ENCODE data around the gene EMCN.
"Not testable (repeated sequence)": the region's sequence is repeated elsewhere in the genome, so short reads cannot be mapped to it uniquely, and the experiment has no call there.

EMCN gene

GRCh38 chr4:100357542-100357941, 160.3 kb downstream of the EMCN start:
- no peak overlapping the region for H3K4me3 ChIP-seq (ENCODE audit: low read depth, low read length)
- TF ChIP-seq, protein P1, sequence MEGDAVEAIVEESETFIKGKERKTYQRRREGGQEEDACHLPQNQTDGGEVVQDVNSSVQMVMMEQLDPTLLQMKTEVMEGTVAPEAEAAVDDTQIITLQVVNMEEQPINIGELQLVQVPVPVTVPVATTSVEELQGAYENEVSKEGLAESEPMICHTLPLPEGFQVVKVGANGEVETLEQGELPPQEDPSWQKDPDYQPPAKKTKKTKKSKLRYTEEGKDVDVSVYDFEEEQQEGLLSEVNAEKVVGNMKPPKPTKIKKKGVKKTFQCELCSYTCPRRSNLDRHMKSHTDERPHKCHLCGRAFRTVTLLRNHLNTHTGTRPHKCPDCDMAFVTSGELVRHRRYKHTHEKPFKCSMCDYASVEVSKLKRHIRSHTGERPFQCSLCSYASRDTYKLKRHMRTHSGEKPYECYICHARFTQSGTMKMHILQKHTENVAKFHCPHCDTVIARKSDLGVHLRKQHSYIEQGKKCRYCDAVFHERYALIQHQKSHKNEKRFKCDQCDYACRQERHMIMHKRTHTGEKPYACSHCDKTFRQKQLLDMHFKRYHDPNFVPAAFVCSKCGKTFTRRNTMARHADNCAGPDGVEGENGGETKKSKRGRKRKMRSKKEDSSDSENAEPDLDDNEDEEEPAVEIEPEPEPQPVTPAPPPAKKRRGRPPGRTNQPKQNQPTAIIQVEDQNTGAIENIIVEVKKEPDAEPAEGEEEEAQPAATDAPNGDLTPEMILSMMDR (IDR thresholded peaks at IDR 0.05; ENCODE audit: insufficient read depth, low read depth, low read length, missing control alignments): no peak
- DNase-seq (ENCODE audit: low read depth): no peak

DNA sequence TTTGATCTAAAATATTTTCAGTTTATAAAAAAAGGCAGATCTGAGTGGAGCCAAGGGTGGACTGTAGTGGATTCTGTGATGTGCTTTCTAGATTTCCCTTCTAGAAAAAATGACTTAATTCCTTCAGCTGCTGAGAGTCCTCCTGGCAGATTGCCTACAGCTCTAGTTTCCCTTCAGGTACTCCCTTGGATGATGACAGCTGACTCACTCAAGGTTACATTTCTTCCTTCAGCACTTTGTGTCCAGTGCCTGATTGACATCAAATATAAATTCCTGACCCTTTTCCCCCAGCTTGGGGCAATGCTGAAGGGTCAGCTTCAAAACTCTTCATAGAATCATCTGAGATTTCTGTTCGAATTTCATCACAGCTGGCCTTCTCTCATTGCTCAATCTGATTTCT, 161.7 kb downstream of the EMCN start:
- DNase-seq (ENCODE audit: low read depth): no peak
- TF ChIP-seq, protein P1 (IDR thresholded peaks at IDR 0.05; ENCODE audit: insufficient read depth, low read depth, low read length, missing control alignments): no peak
- no peak overlapping the region for H3K4me3 ChIP-seq (ENCODE audit: low read depth, low read length)

DNA sequence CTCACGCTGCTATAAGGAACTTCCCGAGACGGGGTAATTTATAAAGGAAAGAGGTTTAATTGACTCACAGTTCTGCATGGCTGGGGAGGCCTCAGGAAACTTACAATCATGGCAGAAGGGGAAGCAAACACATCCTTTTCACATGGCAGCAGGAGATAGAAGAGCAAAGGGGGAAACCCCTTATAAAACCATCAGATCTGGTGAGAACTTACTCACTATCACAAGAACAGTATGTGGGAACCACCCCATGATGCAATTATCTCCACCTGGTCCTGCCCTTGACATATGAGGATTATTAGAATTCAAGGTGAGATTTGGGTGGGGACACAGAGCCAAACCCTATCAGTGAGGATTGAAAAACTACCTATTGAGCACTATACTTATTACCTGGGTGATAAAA, 165.5 kb downstream of the EMCN start:
- not testable (repeated sequence) for H3K4me3 ChIP-seq (ENCODE audit: low read depth, low read length); DNase-seq (ENCODE audit: low read depth)

GRCh38 chr4:100348473-100348872, 169.3 kb downstream of the EMCN start:
- DNase-seq (ENCODE audit: low read depth): no peak
- TF ChIP-seq, protein P1 (IDR thresholded peaks at IDR 0.05; ENCODE audit: insufficient read depth, low read depth, low read length, missing control alignments): no peak
- H3K4me3 ChIP-seq (ENCODE audit: low read depth, low read length): no peak overlapping the region

DNA sequence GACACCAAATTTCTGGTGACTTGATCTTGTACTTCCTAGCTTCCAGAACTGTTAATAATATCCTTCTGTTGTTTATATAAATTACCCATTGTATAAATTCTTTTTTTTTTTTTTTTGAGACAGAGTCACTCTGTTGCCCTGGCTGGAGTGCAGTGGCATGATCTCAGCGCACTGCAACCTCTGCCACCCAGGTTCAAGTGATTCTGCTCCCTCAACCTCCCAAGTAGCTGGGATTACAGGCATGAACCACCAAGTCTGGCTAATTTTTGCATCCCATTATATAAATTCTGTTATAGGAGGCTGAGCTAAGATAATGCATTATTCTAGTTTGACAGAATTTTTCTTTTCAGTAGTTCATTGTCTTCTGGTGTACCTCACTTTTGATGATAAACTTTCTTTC, 170.6 kb downstream of the EMCN start:
- DNase-seq (ENCODE audit: low read depth): no peak
- TF ChIP-seq, protein P1 (IDR thresholded peaks at IDR 0.05; ENCODE audit: insufficient read depth, low read depth, low read length, missing control alignments): no peak
- H3K4me3 ChIP-seq (ENCODE audit: low read depth, low read length): no peak overlapping the region

DNA sequence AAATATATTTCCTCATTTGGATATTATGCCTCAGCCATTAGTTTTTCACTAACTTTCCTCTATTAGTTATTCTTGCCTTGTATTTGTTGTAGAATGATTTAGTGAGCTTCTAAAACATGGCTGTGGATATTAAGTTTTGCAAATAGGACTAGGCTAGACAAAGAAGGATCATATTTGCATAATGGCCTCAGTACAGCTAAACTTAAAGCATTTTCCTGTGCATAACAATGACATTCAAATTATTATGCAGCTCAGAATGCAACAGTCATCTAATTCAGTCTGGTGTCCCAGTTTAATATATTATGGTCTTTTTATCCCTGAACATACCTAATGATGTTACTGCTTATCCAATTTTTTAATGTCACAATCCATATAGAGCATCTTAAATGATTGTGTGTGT, 172.2 kb downstream of the EMCN start:
- no peak overlapping the region for H3K4me3 ChIP-seq (ENCODE audit: low read depth, low read length)
- TF ChIP-seq, protein P1 (IDR thresholded peaks at IDR 0.05; ENCODE audit: insufficient read depth, low read depth, low read length, missing control alignments): no peak
- DNase-seq (ENCODE audit: low read depth): no peak

Data from GM12865 (cell line).